ACC112 (cell line): ENCODE results near the gene TEN1.

Source experiments
- H2AFZ ChIP-seq: fragments of 200-600 bp; sonication (generic); one replicate; pipeline ENCODE4 v1.6.0; 2017; ENCODE audit warnings: antibody characterized with exemption, low read length; ENCODE audit not compliant: unreplicated experiment
- H3K27ac ChIP-seq: fragments of 200-600 bp; sonication (generic); 2 replicates; pipeline ENCODE4 v1.5.1; 2014; ENCODE audit warnings: low read depth, mild to moderate bottlenecking, antibody characterized with exemption, low read length, moderate library complexity
- H3K27me3 ChIP-seq: fragments of 200-600 bp; sonication (generic); 2 replicates; pipeline ENCODE4 v1.6.1; 2014; ENCODE audit warnings: mild to moderate bottlenecking, antibody characterized with exemption, low read length, moderate library complexity, mixed read lengths; ENCODE audit not compliant: insufficient read depth
- H3K36me3 ChIP-seq: fragments of 200-600 bp; sonication (generic); 2 replicates; pipeline ENCODE4 v1.6.1; 2016; ENCODE audit warnings: mild to moderate bottlenecking, antibody characterized with exemption, low read length, moderate library complexity, mixed read lengths; ENCODE audit not compliant: insufficient read depth
- H3K4me1 ChIP-seq: fragments of 200-600 bp; sonication (generic); one replicate; pipeline ENCODE4 v1.6.1; 2016; ENCODE audit warnings: low read length, mixed read lengths; ENCODE audit not compliant: insufficient read depth, unreplicated experiment, control insufficient read depth
- H3K4me3 ChIP-seq: fragments of 200-600 bp; sonication (generic); 2 replicates; pipeline ENCODE4 v1.5.1; 2014; ENCODE audit warnings: mild to moderate bottlenecking, low read depth, low read length
- H3K79me2 ChIP-seq: fragments of 200-600 bp; sonication (generic); one replicate; pipeline ENCODE4 v1.6.0; 2016; ENCODE audit warnings: low read length; ENCODE audit not compliant: control insufficient read depth, unreplicated experiment, insufficient read depth

Gene TEN1

GRCh38 chr17:76018340-76018680 lies 39.3 kb downstream of the TEN1 start:
- H3K36me3 ChIP-seq, result no peaks in the 10 kb centered on the region
- H3K27me3 ChIP-seq, result no peaks in the 10 kb centered on the region; the same call in 1 of the 2 replicates
- H3K4me3 ChIP-seq, result no peak overlapping the region
- no peak overlapping the region for H2AFZ ChIP-seq
- no peak overlapping the region for H3K27ac ChIP-seq
- no peaks in the 10 kb centered on the region for H3K79me2 ChIP-seq
- H3K4me1 ChIP-seq, result peaks cover 7% of the 10 kb centered on the region

DNA sequence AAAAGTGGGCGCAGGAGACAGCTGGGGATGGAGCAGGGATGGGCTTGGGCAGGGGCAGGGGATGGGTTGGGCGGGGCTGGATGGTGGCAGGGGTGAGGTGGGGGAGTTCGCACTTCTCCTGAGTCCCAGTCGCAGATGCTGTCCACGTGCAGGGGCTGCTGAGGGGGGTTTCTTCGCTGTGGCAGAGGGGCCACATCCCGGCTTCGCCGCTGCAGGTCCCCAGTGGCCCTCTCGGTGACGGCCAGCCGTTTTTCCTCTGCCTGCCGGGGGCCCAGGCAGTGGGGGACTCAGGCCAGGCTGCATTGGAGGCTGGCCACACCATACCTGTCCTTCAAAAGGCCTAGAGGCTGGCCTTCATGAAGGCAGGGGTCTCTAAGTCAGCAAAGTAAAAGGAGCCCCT lies 39.8 kb downstream of the TEN1 start:
- Histone ChIP-seq H3K27me3 (no peaks in the 10 kb centered on the region; the same call in 1 of the 2 replicates), H2AFZ (no peak overlapping the region), H3K4me3 (no peak overlapping the region), H3K79me2 (no peaks in the 10 kb centered on the region), H3K27ac (no peak overlapping the region), H3K4me1 (peaks cover 3% of the 10 kb centered on the region), H3K36me3 (no peaks in the 10 kb centered on the region)

DNA sequence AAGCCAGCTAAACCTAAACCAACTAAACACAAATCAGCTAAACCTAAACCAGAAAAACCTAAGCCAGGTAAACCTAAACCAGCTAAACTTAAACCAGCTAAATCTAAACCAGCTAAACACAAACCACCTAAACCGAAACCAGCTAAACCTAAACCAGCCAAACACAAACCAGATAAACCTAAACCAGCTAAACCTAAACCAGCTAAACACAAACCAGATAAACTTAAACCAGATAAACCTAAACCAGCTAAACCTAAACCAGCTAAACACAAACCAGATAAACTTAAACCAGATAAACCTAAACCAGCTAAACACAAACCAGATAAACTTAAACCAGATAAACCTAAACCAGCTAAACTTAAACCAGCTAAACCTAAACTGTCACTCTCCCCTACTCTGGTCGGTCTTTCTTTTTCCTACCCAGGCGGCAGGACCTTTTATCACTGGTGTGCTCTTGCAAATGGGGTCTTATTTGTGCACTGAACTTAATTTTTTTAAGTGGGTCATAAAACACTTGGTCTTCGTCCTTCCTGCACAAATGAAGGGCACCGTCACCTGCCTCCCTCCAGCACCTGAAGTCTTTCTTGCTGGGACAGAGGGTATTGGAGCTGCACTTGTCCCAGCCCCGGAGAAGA lies 40.9 kb downstream of the TEN1 start:
- Histone ChIP-seq H3K36me3 (no peaks in the 10 kb centered on the region), H3K4me1 (no peaks in the 10 kb centered on the region), H3K27me3 (no peaks in the 10 kb centered on the region), H3K27ac (no peak overlapping the region), H3K4me3 (no peak overlapping the region), H3K79me2 (no peaks in the 10 kb centered on the region), H2AFZ (no peak overlapping the region)

GRCh38 chr17:76022285-76022684 lies 43.2 kb downstream of the TEN1 start:
- H2AFZ ChIP-seq, result no peak overlapping the region
- H3K27ac ChIP-seq, result no peak overlapping the region
- no peaks in the 10 kb centered on the region for H3K4me1 ChIP-seq
- H3K4me3 ChIP-seq, result no peak overlapping the region
- no peaks in the 10 kb centered on the region for H3K27me3 ChIP-seq
- H3K79me2 ChIP-seq, result no peaks in the 10 kb centered on the region
- no peaks in the 10 kb centered on the region for H3K36me3 ChIP-seq

- Histone ChIP-seq H3K4me1 (no peaks in the 10 kb centered on the region), H3K27ac (no peak overlapping the region), H3K4me3 (no peak overlapping the region), H2AFZ (no peak overlapping the region), H3K27me3 (no peaks in the 10 kb centered on the region), H3K36me3 (no peaks in the 10 kb centered on the region), H3K79me2 (no peaks in the 10 kb centered on the region)
These were observed 44.2 kb downstream of the TEN1 start for GRCh38 chr17:76022973-76023899.

DNA sequence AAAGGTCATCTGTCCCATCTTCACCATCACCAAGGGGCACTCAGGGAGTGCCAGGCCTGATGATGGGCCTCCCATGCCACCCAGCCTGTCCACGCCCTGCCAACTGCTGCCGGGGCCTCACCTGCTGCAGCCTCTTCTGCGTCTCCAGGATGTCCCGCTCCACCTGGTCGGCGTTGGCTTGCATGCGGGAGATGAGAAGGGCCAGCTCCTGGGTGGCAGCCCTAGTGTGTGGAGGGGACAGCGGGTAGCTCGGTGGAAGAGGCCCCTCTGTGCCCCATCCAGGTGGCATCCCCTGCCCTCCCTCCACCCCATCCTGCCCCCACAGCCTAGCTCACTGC lies 44.8 kb downstream of the TEN1 start:
- Histone ChIP-seq H2AFZ (no peak overlapping the region), H3K4me1 (no peaks in the 10 kb centered on the region), H3K36me3 (no peaks in the 10 kb centered on the region), H3K27me3 (no peaks in the 10 kb centered on the region), H3K27ac (no peak overlapping the region), H3K4me3 (no peak overlapping the region), H3K79me2 (no peaks in the 10 kb centered on the region)

- Histone ChIP-seq H3K27me3 (no peaks in the 10 kb centered on the region), H2AFZ (no peak overlapping the region), H3K27ac (no peak overlapping the region), H3K36me3 (no peaks in the 10 kb centered on the region), H3K79me2 (no peaks in the 10 kb centered on the region), H3K4me3 (no peak overlapping the region), H3K4me1 (peaks cover 1% of the 10 kb centered on the region)
These were observed 45.3 kb downstream of the TEN1 start for GRCh38 chr17:76024353-76024752.

- Histone ChIP-seq H3K27me3 (no peaks in the 10 kb centered on the region), H3K4me1 (peaks cover 5% of the 10 kb centered on the region), H3K79me2 (no peaks in the 10 kb centered on the region), H2AFZ (no peak overlapping the region), H3K4me3 (no peak overlapping the region), H3K27ac (no peak overlapping the region), H3K36me3 (no peaks in the 10 kb centered on the region)
These were observed 46.3 kb downstream of the TEN1 start for GRCh38 chr17:76025294-76025693.

DNA sequence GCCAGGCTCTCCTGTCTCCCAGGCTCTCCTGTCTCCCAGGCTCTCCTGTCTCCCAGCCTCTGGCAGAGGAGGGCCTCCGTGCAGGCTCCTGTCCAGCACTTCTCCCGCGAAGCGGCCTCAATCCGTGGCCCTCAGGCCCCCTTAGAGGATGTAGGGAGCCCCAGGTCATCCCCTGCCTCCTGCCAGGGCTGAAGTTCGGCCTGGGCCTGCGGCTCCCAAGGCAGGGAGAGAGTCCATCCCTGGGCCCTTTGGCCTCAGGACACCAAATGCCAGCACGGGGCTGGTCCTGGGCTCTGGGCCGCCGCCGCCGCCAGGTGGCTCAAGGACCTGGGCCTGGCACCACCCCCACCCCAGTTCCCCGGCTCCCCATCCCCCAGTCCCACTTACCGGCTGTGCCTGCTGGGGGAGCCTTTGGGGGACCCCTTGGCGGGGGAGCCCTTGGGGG lies 47.7 kb downstream of the TEN1 start:
- Histone ChIP-seq H2AFZ (no peak overlapping the region), H3K79me2 (no peaks in the 10 kb centered on the region), H3K4me1 (peaks cover 5% of the 10 kb centered on the region), H3K27ac (no peak overlapping the region), H3K4me3 (no peak overlapping the region), H3K27me3 (no peaks in the 10 kb centered on the region), H3K36me3 (no peaks in the 10 kb centered on the region)

- Histone ChIP-seq H3K27ac (no peak within 1 kb of the TSS), H2AFZ (no peak within 1 kb of the TSS), H3K4me3 (no peak within 1 kb of the TSS)
These were observed 48.3 kb downstream of the TEN1 start, which contains the start of gene EVPL for GRCh38 chr17:76027159-76027839. TSS of gene EVPL (minus strand) at chr17:76027306. CDS start at chr17:76027198, 108 bp downstream.

More at GRCh38 chr17:76027159-76027839, 48.3 kb downstream of the TEN1 start, which contains the start of gene EVPL:
- Histone ChIP-seq H3K4me1 (peaks cover 5% of the 10 kb centered on the region), H3K79me2 (no peaks in the 10 kb centered on the region), H3K36me3 (no peaks in the 10 kb centered on the region), H3K27me3 (no peaks in the 10 kb centered on the region)
